Astrocyte of the cerebellum (primary cell): ENCODE results near the gene PDLIM7.

ENCODE experiments used
- DNase-seq: peaks from one replicate; pipeline ENCODE4 v3.0.0-alpha.2; 2011; ENCODE audit warnings: low read depth
- H3K4me3 ChIP-seq: 2 replicates; pipeline ENCODE4 v1.5.1; 2011; ENCODE audit warnings: mild to moderate bottlenecking, low read depth, low read length, moderate library complexity
- CTCF ChIP-seq: IDR thresholded peaks from 2 replicates; pipeline ENCODE4 v1.5.1; 2012; ENCODE audit warnings: low read length, low read depth, moderate library complexity, mild to moderate bottlenecking; ENCODE audit errors: missing control alignments
- in situ Hi-C: cut with HindIII; loops from 2 replicates; pipeline ENCODE4 v1.10.0; 2017; ENCODE audit warnings: low sequenced_read_pairs

PDLIM7 gene

DNA sequence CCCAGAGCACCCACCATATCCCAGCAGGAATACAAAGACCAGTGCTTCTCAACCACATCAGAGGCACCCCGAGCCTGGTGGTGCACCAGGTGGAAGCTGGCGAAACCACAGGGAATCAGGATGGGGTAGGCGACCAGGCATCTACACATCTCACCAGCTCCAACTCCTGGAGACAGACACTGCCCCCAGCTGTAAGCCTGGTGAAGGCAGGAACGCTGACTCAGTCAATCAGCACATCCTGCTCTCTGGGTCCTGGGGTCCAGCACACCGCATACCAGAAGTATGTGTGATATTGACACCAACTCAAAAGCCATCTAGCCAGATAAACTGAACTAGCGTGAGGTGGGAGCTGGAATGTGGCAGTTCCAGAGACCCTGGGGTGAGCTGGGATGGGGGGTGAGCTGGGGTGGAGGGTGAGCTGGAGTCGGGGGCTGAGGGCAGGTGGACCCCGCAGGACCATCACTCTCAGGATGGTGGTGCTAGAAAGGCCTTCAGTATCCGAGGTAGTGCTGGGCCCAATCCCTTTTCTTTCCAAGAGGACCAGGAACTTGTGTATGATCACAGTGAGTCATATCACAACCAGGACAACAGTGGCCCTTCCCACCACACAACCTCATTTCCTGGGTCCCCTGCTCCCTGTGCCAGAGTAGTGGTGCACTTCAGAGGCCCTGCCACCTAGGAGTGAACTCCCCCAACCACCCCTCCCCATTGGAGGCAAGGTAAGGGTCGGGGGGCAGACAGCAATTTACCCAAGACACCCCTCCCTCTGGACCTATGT lies 26.5 kb downstream of the PDLIM7 start:
- DNase-seq, result no peak
- in situ Hi-C loops, result no loop called here
- no peak for TF ChIP-seq CTCF
- peak overlapping the region; percentile 54 for H3K4me3 ChIP-seq

- no peak for DNase-seq
- no peak for TF ChIP-seq CTCF
- in situ Hi-C loops, result no loop called here
- peak overlapping the region; percentile 12 for H3K4me3 ChIP-seq
These were observed 27.5 kb downstream of the PDLIM7 start for GRCh38 chr5:177469750-177470525.

- no peak for DNase-seq
- in situ Hi-C loops, result no loop called here
- no peak overlapping the region for H3K4me3 ChIP-seq
- TF ChIP-seq CTCF, result no peak
These were observed 28.4 kb downstream of the PDLIM7 start for GRCh38 chr5:177468685-177469628.

DNA sequence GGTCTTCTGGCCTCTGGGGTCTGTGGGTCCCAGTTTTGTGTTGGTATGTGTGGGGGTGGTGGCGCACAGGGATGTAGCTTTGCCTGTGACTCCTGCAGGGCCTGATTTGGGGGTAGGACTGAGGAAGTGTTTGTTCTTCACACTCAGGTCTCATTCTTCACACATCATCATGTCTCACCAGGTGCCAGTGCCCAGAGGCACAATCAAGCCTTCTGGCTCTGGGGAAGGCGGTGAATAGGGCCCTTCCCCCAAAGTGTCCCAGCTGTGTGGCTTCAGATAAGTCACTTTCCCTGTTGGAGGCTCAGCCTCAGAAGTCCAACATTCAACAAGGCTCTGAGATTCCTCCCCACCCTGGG lies 29.1 kb downstream of the PDLIM7 start:
- no peak for TF ChIP-seq CTCF
- in situ Hi-C loops, result no loop called here
- no peak overlapping the region for H3K4me3 ChIP-seq
- no peak for DNase-seq

- H3K4me3 ChIP-seq, result no peak overlapping the region
These were observed 30.0 kb downstream of the PDLIM7 start for GRCh38 chr5:177467436-177467835.

More at GRCh38 chr5:177467436-177467835, 30.0 kb downstream of the PDLIM7 start:
- DNase-seq, result no peak
- in situ Hi-C loops, result no loop called here
- TF ChIP-seq CTCF, result no peak
